Neural cell (in vitro differentiated cells): ENCODE measurements around the gene NPEPL1. TPM values are rescaled to one million over a fixed set of nuclear protein-coding genes. Genes with fewer than 3 reads are reported as not detected.

Experiments
- H2AFZ ChIP-seq: fragments of 200-600, 300-800 bp; sonication (generic), shearing (Covaris generic); 2 replicates; pipeline ENCODE4 v1.6.0; 2014; ENCODE audit warnings: low read depth, mild to moderate bottlenecking, antibody characterized with exemption, low read length, moderate library complexity
- H3F3A ChIP-seq: fragments of 200-600 bp; shearing (Covaris generic); 2 replicates; pipeline ENCODE4 v1.6.1; 2016; ENCODE audit warnings: mild to moderate bottlenecking, moderate library complexity, mixed read lengths, antibody characterized with exemption, low read length; ENCODE audit not compliant: insufficient read depth, poor library complexity, severe bottlenecking
- H3K27ac ChIP-seq: fragments of 200-600, 300-800 bp; sonication (generic), shearing (Covaris generic); 2 replicates; pipeline ENCODE4 v1.5.1; 2014; ENCODE audit warnings: mild to moderate bottlenecking, low read length, moderate library complexity
- H3K27me3 ChIP-seq: fragments of 300-800, 200-600 bp; sonication (generic), shearing (Covaris generic); 2 replicates; pipeline ENCODE4 v1.6.0; 2014; ENCODE audit warnings: mild to moderate bottlenecking, low read depth, low read length, moderate library complexity; ENCODE audit not compliant: insufficient read depth
- H3K36me3 ChIP-seq: fragments of 300-800, 200-600 bp; sonication (generic), shearing (Covaris generic); 2 replicates; pipeline ENCODE4 v1.5.1; 2014; ENCODE audit warnings: mild to moderate bottlenecking, antibody characterized with exemption, low read length, moderate library complexity; ENCODE audit not compliant: insufficient read depth
- H3K4me2 ChIP-seq: fragments of 300-800, 200-600 bp; sonication (generic), shearing (Covaris generic); 2 replicates; pipeline ENCODE4 v1.6.0; 2014; ENCODE audit warnings: mild to moderate bottlenecking, low read length
- H3K4me3 ChIP-seq: fragments of 300-800, 200-600 bp; sonication (generic), shearing (Covaris generic); 2 replicates; pipeline ENCODE4 v1.5.1; 2014; ENCODE audit warnings: mild to moderate bottlenecking, low read length, moderate library complexity
- H3K79me2 ChIP-seq: fragments of 200-600 bp; shearing (Covaris generic); replicated peaks from 2 replicates; pipeline ENCODE4 v1.6.0; 2014; ENCODE audit warnings: mild to moderate bottlenecking, low read length, moderate library complexity; ENCODE audit not compliant: insufficient read depth
- H3K9ac ChIP-seq: fragments of 300-800, 200-600 bp; sonication (generic), shearing (Covaris generic); 2 replicates; pipeline ENCODE4 v1.6.1; 2016; ENCODE audit warnings: mild to moderate bottlenecking, low read length, mixed read lengths
- H3K9me2 ChIP-seq: fragments of 200-600 bp; shearing (Covaris generic); 2 replicates; pipeline ENCODE4 v1.6.1; 2016; ENCODE audit warnings: mild to moderate bottlenecking, low read length, mixed read lengths; ENCODE audit not compliant: insufficient read depth
- H3K9me3 ChIP-seq: fragments of 200-600, 300-800 bp; sonication (generic), shearing (Covaris generic); 2 replicates; pipeline ENCODE4 v1.6.1; 2016; ENCODE audit warnings: mild to moderate bottlenecking, mixed run types, low read length, moderate library complexity, mixed read lengths
- H4K20me1 ChIP-seq: fragments of 200-600 bp; shearing (Covaris generic); 2 replicates; pipeline ENCODE4 v1.6.1; 2016; ENCODE audit warnings: mild to moderate bottlenecking, mixed run types; ENCODE audit not compliant: insufficient read depth
- EP300 ChIP-seq: fragments of 450-650 bp; conservative IDR thresholded peaks from 2 replicates; pipeline ENCODE4 v1.6.1; 2014; ENCODE audit warnings: antibody characterized with exemption, mild to moderate bottlenecking, moderate library complexity; ENCODE audit not compliant: poor library complexity, severe bottlenecking
- EZH2 ChIP-seq: fragments of 200-600, 300-800 bp; shearing (Covaris generic), sonication (generic); IDR thresholded peaks from 2 replicates; pipeline ENCODE4 v1.6.1; 2014; ENCODE audit warnings: antibody characterized with exemption, low read length, borderline replicate concordance, mild to moderate bottlenecking; ENCODE audit not compliant: insufficient read depth, poor library complexity, severe bottlenecking
- MXI1 ChIP-seq: fragments of 450-650 bp; conservative IDR thresholded peaks from 2 replicates; pipeline ENCODE4 v1.6.1; 2014; ENCODE audit warnings: antibody characterized with exemption, mild to moderate bottlenecking; ENCODE audit not compliant: poor library complexity, severe bottlenecking
- POLR2AphosphoS5 ChIP-seq: IDR thresholded peaks from 2 replicates; pipeline ENCODE4 v1.6.1; 2012
- RAD21 ChIP-seq: fragments of 450-650 bp; conservative IDR thresholded peaks from 2 replicates; pipeline ENCODE4 v1.6.1; 2014; ENCODE audit warnings: antibody characterized with exemption, mild to moderate bottlenecking, moderate library complexity
- SMC3 ChIP-seq: fragments of 450-650 bp; conservative IDR thresholded peaks from 2 replicates; pipeline ENCODE4 v1.6.1; 2014; ENCODE audit warnings: antibody characterized with exemption, mild to moderate bottlenecking, moderate library complexity; ENCODE audit not compliant: poor library complexity
- TAF1 ChIP-seq: IDR thresholded peaks from 2 replicates; pipeline ENCODE4 v1.6.1; 2012; ENCODE audit warnings: low read depth
- polyA plus RNA-seq: library from polyadenylated mRNA; depleted of rRNA; stranded (reverse); fragments of >200 nt; gene quantifications from 2 replicates; pipeline ENCODE4 v1.2.3, GENCODE V29; 2014
- TF ChIP-seq, protein P1 (sequence below): IDR thresholded peaks from 2 replicates; pipeline ENCODE4 v1.6.1; 2012; ENCODE audit warnings: borderline replicate concordance
- TF ChIP-seq, protein P2 (sequence below): fragments of 450-650 bp; IDR thresholded peaks from 2 replicates; pipeline ENCODE4 v1.5.1; 2014; ENCODE audit warnings: antibody characterized with exemption, mild to moderate bottlenecking, moderate library complexity; ENCODE audit not compliant: poor library complexity, severe bottlenecking

NPEPL1 gene
- polyA plus RNA-seq, 1 donor from 2014 or later, result 63.4 TPM

DNA sequence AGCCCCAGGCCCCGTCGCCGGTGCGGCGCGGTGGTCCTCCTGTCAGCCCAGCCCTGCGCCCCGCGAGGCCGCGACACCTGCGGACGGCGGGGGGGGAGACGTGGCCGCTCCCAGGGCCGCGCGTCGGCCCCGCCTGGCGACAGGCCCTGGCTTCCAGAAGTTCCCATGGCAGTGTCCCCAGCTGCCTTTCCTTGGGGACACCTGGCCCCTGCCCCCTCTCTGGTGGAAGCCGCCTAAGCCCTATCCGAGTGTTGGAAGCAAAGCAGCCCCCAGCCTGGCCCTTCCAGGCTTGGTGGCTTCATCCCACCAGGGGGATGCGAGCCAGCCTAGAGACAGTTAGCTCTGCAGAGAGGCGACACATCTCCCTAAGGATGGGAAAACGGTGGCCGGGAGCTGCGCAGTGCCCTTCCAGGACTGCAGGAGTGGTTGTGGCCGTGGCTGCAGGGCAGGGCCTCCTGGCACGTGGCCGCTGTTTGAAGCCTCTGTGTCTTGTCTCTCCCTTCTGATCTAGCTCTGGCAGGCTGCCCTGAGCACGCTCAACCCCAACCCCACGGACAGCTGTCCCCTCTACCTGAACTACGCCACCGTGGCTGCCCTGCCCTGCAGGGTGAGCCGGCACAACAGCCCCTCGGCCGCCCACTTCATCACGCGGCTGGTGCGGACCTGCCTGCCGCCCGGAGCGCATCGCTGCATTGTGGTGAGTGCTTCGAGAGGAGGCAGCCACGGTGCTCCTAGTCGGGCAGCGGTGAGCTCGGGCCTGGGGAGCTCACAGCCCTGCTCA is 816 bp downstream of the NPEPL1 start:
- Histone ChIP-seq H3K36me3 (peaks cover 7% of the 10 kb centered on the region), H3K79me2 (no peaks in the 10 kb centered on the region), H2AFZ (no peak overlapping the region), H4K20me1 (no peaks in the 10 kb centered on the region), H3K27me3 (no peaks in the 10 kb centered on the region), H3F3A (no peaks in the 10 kb centered on the region), H3K27ac (no peak overlapping the region), H3K9me3 (peaks cover 6% of the 10 kb centered on the region), H3K9me2 (no peaks in the 10 kb centered on the region), H3K9ac (no peak overlapping the region), H3K4me3 (no peak overlapping the region), H3K4me2 (no peak overlapping the region)
- TF ChIP-seq EP300 (no peak), MXI1 (no peak), RAD21 (no peak), TAF1 (no peak), POLR2AphosphoS5 (no peak), EZH2 (no peak), SMC3 (no peak)
- TF ChIP-seq, protein P1, sequence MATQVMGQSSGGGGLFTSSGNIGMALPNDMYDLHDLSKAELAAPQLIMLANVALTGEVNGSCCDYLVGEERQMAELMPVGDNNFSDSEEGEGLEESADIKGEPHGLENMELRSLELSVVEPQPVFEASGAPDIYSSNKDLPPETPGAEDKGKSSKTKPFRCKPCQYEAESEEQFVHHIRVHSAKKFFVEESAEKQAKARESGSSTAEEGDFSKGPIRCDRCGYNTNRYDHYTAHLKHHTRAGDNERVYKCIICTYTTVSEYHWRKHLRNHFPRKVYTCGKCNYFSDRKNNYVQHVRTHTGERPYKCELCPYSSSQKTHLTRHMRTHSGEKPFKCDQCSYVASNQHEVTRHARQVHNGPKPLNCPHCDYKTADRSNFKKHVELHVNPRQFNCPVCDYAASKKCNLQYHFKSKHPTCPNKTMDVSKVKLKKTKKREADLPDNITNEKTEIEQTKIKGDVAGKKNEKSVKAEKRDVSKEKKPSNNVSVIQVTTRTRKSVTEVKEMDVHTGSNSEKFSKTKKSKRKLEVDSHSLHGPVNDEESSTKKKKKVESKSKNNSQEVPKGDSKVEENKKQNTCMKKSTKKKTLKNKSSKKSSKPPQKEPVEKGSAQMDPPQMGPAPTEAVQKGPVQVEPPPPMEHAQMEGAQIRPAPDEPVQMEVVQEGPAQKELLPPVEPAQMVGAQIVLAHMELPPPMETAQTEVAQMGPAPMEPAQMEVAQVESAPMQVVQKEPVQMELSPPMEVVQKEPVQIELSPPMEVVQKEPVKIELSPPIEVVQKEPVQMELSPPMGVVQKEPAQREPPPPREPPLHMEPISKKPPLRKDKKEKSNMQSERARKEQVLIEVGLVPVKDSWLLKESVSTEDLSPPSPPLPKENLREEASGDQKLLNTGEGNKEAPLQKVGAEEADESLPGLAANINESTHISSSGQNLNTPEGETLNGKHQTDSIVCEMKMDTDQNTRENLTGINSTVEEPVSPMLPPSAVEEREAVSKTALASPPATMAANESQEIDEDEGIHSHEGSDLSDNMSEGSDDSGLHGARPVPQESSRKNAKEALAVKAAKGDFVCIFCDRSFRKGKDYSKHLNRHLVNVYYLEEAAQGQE, result no peak
- TF ChIP-seq, protein P2, sequence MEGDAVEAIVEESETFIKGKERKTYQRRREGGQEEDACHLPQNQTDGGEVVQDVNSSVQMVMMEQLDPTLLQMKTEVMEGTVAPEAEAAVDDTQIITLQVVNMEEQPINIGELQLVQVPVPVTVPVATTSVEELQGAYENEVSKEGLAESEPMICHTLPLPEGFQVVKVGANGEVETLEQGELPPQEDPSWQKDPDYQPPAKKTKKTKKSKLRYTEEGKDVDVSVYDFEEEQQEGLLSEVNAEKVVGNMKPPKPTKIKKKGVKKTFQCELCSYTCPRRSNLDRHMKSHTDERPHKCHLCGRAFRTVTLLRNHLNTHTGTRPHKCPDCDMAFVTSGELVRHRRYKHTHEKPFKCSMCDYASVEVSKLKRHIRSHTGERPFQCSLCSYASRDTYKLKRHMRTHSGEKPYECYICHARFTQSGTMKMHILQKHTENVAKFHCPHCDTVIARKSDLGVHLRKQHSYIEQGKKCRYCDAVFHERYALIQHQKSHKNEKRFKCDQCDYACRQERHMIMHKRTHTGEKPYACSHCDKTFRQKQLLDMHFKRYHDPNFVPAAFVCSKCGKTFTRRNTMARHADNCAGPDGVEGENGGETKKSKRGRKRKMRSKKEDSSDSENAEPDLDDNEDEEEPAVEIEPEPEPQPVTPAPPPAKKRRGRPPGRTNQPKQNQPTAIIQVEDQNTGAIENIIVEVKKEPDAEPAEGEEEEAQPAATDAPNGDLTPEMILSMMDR, result no peak

DNA sequence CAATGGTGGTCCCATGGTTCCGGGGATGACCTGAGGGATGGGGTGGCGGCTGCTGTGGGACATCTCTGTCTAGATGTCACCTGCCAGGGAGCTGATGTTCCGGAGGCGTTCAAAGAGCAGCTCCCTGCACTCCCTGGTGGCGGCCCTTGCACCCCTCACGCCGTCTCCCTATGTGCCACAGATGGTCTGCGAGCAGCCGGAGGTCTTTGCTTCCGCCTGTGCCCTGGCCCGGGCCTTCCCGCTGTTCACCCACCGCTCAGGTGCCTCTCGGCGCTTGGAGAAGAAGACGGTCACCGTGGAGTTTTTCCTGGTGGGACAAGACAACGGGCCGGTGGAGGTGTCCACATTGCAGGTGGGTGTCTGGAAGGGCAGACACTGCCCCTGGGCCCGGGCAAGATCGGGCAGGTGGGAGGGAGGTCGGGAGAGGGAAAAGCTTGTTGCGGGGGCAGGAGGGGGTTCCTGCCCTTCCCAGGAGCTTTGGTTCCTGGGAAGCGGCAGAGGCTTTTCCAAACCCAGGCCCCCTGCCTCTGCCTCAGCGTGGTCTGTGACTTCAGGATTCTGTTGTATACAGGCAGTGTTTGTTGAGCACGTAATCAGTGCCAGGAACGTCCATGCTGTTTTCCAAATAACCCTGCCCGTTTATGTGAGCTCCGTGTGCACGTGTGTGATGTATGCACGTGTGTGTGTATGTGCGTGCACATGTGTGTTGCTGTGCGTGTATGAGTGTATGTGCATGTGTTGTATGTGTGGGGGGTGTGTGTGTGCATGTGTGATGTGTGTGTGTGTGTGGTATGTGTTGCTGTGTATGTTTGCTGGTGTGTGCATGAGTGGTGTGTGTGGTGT is 1.9 kb downstream of the NPEPL1 start:
- H3K9ac ChIP-seq, result no peak overlapping the region
- H2AFZ ChIP-seq, result no peak overlapping the region
- no peaks in the 10 kb centered on the region for H3F3A ChIP-seq
- no peak overlapping the region for H3K4me3 ChIP-seq
- H3K79me2 ChIP-seq, result no peaks in the 10 kb centered on the region
- TF ChIP-seq, protein P1, result no peak
- TF ChIP-seq TAF1, result no peak
- TF ChIP-seq RAD21, result no peak
- no peak for TF ChIP-seq SMC3
- no peak for TF ChIP-seq EZH2
- TF ChIP-seq POLR2AphosphoS5, result no peak
- TF ChIP-seq, protein P2, result no peak
- TF ChIP-seq MXI1, result no peak
- TF ChIP-seq EP300, result no peak
- H3K36me3 ChIP-seq, result peaks cover 7% of the 10 kb centered on the region
- H3K4me2 ChIP-seq, result no peak overlapping the region
- H4K20me1 ChIP-seq, result no peaks in the 10 kb centered on the region
- no peaks in the 10 kb centered on the region for H3K9me2 ChIP-seq
- H3K27ac ChIP-seq, result no peak overlapping the region
- H3K27me3 ChIP-seq, result no peaks in the 10 kb centered on the region
- H3K9me3 ChIP-seq, result peaks cover 6% of the 10 kb centered on the region
